Calu3 (cell line): Measurements from ENCODE around the gene ALS2. TPM values are rescaled to one million over a fixed set of nuclear protein-coding genes. Genes with fewer than 3 reads are reported as not detected.
"Not testable (repeated sequence)": the region's sequence is repeated elsewhere in the genome, so short reads cannot be mapped to it uniquely, and the experiment has no call there.

Experiments
- BruUV-seq: library from RNA; stranded (reverse); fragments of 400-500 nt; replicated peaks from 2 replicates; lab custom pipeline; 2021; lab: Mats Ljungman, UMichigan
- CTCF ChIA-PET: fragments of 300-600 bp; sonication (Branson Sonifier 250); formaldehyde crosslinking; loops from one replicate; lab custom pipeline; 2022; ENCODE audit warnings: antibody characterized with exemption; lab: Charles Lee
- DNase-seq: peaks from one replicate; pipeline ENCODE4 v3.0.0; 2022
- H3K27ac Mint-ChIP-seq: one replicate; pipeline ENCODE4 v1.8.0; 2022; ENCODE audit warnings: mixed read lengths; ENCODE audit not compliant: unreplicated experiment
- H3K27me3 Mint-ChIP-seq: one replicate; pipeline ENCODE4 v1.8.0; 2022; ENCODE audit warnings: mixed read lengths; ENCODE audit not compliant: unreplicated experiment
- H3K36me3 Mint-ChIP-seq: one replicate; pipeline ENCODE4 v1.8.0; 2022; ENCODE audit warnings: mild to moderate bottlenecking, moderate library complexity, mixed read lengths; ENCODE audit not compliant: insufficient read depth, unreplicated experiment
- H3K4me1 Mint-ChIP-seq: one replicate; pipeline ENCODE4 v1.8.0; 2022; ENCODE audit warnings: mild to moderate bottlenecking, low read depth, mixed read lengths; ENCODE audit not compliant: unreplicated experiment
- H3K4me3 Mint-ChIP-seq: one replicate; pipeline ENCODE4 v1.8.0; 2022; ENCODE audit warnings: mild to moderate bottlenecking, low read depth, moderate library complexity, mixed read lengths; ENCODE audit not compliant: unreplicated experiment
- H3K9me3 Mint-ChIP-seq: one replicate; pipeline ENCODE4 v1.8.0; 2022; ENCODE audit warnings: low read depth, mixed read lengths; ENCODE audit not compliant: unreplicated experiment
- intact Hi-C: fragments of 100-400 bp; cut with micrococcal nuclease; formaldehyde crosslinking; loops from one replicate; pipeline ENCODE4 v1.10.0; 2022; ENCODE audit not compliant: unreplicated experiment
- total RNA-seq: library from RNA; stranded (reverse); gene quantifications from 2 replicates; pipeline ENCODE4 v1.2.3, GENCODE V29; 2022
- TF ChIP-seq, protein P1 (sequence below): fragments of 200-600 bp; IDR thresholded peaks from one replicate; pipeline ENCODE4 v1.8.0; 2022; ENCODE audit warnings: antibody characterized with exemption; ENCODE audit not compliant: unreplicated experiment

Gene ALS2
- total RNA-seq, 1 experiment from 2014 or later, result 29.0 TPM

DNA sequence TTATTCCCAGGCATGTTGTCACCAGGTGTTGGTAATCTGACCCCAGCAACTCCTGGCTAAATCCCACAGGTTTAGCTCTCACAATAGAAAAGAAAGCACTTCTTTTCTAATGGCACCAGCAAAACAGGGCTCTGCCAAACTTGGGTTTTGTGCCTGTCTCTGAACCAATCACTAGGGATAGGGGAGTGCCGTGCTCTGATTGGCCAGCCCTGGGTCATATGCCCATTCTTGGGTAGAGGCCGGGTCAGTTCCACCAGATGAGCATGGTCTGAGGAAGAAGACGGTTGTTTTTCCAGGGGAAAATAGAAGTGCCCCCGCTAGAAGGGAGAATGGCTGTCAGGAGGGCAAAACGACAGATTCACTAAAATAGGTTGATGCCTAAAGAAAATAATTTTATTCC, 40.3 kb upstream of the ALS2 start:
- no peaks in the 10 kb centered on the region for H3K36me3 Mint-ChIP-seq
- no TSS peak for BruUV-seq
- H3K4me1 Mint-ChIP-seq, result no peaks in the 10 kb centered on the region
- no peak overlapping the region for H3K4me3 Mint-ChIP-seq
- no peaks in the 10 kb centered on the region for H3K27me3 Mint-ChIP-seq
- no peak for DNase-seq
- H3K9me3 Mint-ChIP-seq, result peaks cover 3% of the 10 kb centered on the region
- CTCF ChIA-PET, result interaction anchor here (0.6 kb wide), 2 partner anchors 22 to 1357 kb away, joined by 3 to 6 read pairs; no protein-coding TSS in a partner anchor
- H3K27ac Mint-ChIP-seq, result no peak overlapping the region
- intact Hi-C loops, result no loop called here
- TF ChIP-seq, protein P1, sequence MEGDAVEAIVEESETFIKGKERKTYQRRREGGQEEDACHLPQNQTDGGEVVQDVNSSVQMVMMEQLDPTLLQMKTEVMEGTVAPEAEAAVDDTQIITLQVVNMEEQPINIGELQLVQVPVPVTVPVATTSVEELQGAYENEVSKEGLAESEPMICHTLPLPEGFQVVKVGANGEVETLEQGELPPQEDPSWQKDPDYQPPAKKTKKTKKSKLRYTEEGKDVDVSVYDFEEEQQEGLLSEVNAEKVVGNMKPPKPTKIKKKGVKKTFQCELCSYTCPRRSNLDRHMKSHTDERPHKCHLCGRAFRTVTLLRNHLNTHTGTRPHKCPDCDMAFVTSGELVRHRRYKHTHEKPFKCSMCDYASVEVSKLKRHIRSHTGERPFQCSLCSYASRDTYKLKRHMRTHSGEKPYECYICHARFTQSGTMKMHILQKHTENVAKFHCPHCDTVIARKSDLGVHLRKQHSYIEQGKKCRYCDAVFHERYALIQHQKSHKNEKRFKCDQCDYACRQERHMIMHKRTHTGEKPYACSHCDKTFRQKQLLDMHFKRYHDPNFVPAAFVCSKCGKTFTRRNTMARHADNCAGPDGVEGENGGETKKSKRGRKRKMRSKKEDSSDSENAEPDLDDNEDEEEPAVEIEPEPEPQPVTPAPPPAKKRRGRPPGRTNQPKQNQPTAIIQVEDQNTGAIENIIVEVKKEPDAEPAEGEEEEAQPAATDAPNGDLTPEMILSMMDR, result no peak

DNA sequence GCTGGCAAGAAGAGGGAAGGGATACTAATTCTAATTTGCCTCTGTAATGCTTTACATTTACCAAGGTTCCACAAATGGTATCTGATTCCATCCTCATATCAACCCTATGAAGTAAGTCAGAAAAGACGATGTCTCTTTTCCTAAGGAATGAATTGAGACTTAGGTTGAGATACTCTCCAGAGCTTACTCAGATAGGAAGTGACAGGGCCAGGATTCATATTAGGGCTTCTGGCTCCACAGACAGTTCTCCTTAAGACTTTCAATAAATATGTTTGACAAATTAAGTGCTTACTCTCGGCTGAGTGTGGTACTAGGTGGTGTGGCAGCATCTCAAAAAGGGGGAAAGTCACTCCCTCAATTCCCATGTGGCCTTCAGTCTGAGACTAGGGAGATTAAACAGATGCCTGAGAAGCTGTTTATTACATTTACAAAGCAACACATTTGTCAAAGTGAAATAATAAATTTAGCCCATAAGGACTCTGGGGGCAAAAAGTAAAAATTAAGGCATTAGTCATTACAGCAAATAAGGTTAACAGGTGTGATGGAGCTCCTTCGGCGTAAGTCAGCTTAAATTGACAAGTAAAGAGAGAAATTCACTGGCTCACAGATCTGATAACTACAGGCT, 39.8 kb upstream of the ALS2 start:
- no peak for DNase-seq
- no peaks in the 10 kb centered on the region for H3K36me3 Mint-ChIP-seq
- CTCF ChIA-PET, result no interaction called here
- H3K9me3 Mint-ChIP-seq, result peaks cover 1% of the 10 kb centered on the region
- H3K27ac Mint-ChIP-seq, result no peak overlapping the region
- no peaks in the 10 kb centered on the region for H3K4me1 Mint-ChIP-seq
- H3K27me3 Mint-ChIP-seq, result no peaks in the 10 kb centered on the region
- no peak overlapping the region for H3K4me3 Mint-ChIP-seq
- TF ChIP-seq, protein P1, result no peak
- BruUV-seq, result no TSS peak
- intact Hi-C loops, result no loop called here

DNA sequence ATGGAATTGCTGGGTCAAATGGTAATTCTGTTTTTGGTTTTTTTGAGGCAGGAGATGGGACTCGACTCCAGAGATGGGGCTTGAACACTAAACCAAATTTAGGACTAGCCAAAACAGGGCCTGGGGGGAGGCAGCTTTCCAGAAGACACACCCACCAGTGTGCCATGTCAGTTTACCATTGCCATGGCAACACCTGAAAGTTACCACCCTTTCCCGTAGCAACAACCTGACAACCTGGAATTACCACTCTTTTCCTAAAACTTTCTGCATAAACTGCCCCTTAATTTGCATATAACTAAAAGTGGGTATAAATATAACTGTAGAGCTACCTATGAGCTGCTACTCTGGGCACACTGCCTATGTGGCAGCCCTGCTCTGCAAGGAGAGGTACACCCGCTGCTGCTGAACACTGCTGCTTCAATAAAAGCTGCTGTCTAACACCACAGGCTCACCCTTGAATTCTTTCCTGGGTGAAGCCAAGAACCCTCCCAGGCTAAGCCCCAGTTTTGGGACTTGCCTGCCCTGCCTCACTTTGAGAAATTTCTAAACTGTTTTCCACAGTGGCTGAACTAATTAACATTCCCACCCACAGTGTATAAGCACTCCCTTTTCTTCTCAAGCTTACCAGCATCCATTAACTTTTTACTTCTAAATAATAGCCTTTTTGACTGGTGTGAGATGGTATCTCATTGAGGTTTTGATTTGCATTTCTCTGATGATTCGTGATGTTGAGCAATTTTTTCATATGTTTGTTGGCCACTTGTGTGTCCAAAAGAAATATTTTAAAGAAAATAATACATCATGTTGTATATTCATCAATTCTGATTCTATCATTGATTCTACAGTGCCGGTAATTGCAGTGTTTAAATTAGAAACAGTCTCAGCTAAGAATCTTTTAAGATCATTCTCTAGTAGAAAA, 36.2 kb upstream of the ALS2 start:
- no peaks in the 10 kb centered on the region for H3K4me1 Mint-ChIP-seq
- DNase-seq, result no peak
- H3K9me3 Mint-ChIP-seq, result no peaks in the 10 kb centered on the region
- intact Hi-C loops, result no loop called here
- H3K27ac Mint-ChIP-seq, result no peak overlapping the region
- CTCF ChIA-PET, result no interaction called here
- no TSS peak for BruUV-seq
- no peak overlapping the region for H3K4me3 Mint-ChIP-seq
- TF ChIP-seq, protein P1, result no peak
- no peaks in the 10 kb centered on the region for H3K27me3 Mint-ChIP-seq
- no peaks in the 10 kb centered on the region for H3K36me3 Mint-ChIP-seq

DNA sequence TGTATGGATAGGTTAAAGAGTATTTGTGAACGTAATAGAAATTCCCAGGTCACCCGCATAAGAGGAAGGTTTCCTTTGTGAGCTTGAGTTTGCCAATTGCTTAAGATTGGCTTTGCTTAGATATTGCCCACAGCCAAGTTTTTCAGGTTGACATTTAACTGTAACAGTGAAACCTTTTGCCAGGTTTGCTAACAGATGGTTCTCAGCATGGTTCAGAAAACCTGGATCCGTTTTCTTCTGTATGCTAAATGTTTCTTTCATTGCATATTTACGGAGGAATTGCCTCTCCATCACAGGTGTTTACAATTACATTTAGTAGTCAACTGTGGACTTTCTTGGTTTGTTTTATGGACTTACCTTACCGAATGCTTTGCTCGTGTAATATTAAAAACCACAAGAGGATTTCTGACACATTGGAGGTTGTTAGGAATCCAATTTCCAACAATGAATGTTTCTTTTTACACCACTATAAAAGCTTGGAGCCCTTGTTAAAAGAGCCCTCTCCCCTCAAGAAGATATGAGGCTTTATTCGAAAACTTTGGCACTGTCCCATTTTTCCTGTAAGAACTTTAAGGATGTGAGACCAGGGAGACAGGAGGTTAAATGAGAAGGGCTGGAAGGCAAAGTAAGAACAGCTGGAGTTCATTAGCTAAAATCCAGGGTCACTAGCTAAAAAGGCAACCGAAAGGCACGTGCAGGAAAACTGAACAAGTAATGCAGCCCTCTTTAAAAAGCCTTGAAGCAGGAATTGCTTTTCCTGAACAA, 33.4 kb upstream of the ALS2 start:
- no peaks in the 10 kb centered on the region for H3K36me3 Mint-ChIP-seq

DNA sequence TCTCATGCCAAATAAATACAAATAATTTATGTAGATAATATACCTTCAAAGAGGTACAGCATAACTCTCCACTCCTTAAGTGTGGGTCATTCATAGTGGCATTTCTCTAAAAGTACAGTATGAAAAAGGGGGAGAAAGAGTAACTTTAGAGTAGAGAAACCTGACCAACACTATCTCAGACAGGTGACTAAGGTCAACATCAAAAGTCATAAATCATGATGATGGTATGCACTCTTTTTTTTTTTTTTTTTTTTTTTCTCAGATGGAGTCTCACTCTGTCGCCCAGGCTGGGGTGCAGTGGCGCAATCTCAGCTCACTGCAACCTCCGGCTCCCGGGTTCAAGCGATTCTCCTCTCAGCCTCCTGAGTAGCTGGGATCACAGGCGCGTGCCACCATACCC, 29.9 kb upstream of the ALS2 start:
- H3K9me3 Mint-ChIP-seq, H3K36me3 Mint-ChIP-seq, H3K4me1 Mint-ChIP-seq, H3K27ac Mint-ChIP-seq, H3K27me3 Mint-ChIP-seq, intact Hi-C loops, H3K4me3 Mint-ChIP-seq, BruUV-seq, DNase-seq: not testable (repeated sequence)
- CTCF ChIA-PET, result interaction anchor here (0.6 kb wide), 1 partner anchor 269 kb away, joined by 3 read pairs; no protein-coding TSS in a partner anchor

More for the DNA sequence above, 33.4 kb upstream of the ALS2 start:
- no peak overlapping the region for H3K4me3 Mint-ChIP-seq
- no peaks in the 10 kb centered on the region for H3K9me3 Mint-ChIP-seq
- TF ChIP-seq, protein P1, result no peak
- no peak overlapping the region for H3K27ac Mint-ChIP-seq
- no peak for DNase-seq
- no TSS peak for BruUV-seq
- H3K4me1 Mint-ChIP-seq, result no peaks in the 10 kb centered on the region
- intact Hi-C loops, result no loop called here
- no peaks in the 10 kb centered on the region for H3K27me3 Mint-ChIP-seq
- CTCF ChIA-PET, result no interaction called here
